ENCODE measurements around the gene OASL.

DNA sequence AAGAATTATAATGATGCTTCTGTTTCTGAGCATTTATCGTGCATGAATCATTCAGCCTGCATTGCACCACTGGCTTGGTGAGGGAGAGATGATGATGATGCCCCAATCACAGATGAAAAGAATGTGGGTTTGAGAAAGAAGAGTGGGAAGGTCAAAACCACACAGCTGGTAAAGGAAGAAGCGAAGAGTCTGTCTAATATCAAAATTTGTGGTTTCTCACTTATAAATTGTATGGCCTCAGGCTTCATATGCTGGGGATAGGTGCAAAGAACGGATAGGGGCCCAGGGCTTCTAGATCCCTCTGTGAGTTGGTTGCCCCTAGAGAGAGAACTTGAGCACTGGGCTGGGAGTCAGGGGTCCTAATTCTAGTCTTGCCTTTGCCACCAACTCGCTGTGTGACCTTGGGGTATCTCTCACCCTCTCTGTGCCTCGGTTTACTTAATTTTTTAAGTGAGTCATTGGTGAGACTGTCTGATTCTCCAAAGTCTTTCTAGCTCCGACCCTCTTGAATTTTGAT lies 2.2 kb downstream of the OASL start:
- no peak for TF ChIP-seq TAF1 (IDR thresholded peaks at IDR 0.05; ENCODE audit: borderline replicate concordance, insufficient read depth, low read length)
- TF ChIP-seq, protein P1, sequence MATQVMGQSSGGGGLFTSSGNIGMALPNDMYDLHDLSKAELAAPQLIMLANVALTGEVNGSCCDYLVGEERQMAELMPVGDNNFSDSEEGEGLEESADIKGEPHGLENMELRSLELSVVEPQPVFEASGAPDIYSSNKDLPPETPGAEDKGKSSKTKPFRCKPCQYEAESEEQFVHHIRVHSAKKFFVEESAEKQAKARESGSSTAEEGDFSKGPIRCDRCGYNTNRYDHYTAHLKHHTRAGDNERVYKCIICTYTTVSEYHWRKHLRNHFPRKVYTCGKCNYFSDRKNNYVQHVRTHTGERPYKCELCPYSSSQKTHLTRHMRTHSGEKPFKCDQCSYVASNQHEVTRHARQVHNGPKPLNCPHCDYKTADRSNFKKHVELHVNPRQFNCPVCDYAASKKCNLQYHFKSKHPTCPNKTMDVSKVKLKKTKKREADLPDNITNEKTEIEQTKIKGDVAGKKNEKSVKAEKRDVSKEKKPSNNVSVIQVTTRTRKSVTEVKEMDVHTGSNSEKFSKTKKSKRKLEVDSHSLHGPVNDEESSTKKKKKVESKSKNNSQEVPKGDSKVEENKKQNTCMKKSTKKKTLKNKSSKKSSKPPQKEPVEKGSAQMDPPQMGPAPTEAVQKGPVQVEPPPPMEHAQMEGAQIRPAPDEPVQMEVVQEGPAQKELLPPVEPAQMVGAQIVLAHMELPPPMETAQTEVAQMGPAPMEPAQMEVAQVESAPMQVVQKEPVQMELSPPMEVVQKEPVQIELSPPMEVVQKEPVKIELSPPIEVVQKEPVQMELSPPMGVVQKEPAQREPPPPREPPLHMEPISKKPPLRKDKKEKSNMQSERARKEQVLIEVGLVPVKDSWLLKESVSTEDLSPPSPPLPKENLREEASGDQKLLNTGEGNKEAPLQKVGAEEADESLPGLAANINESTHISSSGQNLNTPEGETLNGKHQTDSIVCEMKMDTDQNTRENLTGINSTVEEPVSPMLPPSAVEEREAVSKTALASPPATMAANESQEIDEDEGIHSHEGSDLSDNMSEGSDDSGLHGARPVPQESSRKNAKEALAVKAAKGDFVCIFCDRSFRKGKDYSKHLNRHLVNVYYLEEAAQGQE (IDR thresholded peaks at IDR 0.05; ENCODE audit: insufficient read depth in 1 of 2, low read depth in 2 of 2, low read length in 2 of 2) = no peak

Measured in PFSK-1 (cell line).